HG03460 (cell line): ENCODE results near the gene PRDM5.

ENCODE experiments used
- ATAC-seq: cut with Tn5 transposase; IDR thresholded peaks from one replicate; pipeline ENCODE4 v1.9.1; 2021; ENCODE audit not compliant: unreplicated experiment

PRDM5 gene

DNA sequence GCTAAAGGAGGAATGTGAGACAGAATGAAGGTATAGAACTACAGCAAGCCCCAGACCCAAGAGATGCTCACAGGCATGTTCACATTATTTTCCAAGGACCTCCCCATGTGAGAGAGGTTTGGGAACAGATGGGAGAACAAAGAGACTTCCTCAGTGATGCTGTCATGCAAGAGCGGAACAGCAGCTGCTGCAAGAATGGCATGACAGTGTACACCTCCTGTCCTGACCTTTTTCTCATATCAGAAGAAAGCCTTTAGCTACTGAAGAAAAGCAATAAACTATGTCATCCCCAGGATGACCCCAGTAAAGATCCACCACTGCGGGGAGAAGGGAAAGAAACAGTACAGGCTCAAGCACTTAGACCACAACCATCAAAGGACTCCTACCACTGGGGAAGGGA is 7.2 kb downstream of the PRDM5 start:
- ATAC-seq: no peak

DNA sequence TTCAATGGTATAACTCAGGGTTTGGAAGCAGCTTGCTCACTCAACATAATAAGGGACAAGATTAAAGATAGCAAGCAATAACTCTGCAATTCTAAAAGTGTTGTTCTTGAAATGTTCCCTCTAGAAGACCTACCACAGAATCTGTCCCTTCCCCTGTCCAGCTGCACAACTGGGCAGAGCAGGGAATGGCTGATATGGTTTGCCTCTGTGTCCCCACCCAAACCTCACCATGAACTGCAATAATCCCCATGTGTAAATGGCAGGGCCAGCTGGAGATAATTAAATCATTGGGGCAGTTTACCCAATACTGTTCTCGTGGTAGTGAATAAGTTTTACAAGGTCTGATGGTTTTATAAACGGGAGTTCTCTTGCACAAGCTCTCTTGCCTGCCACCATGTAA is 19.1 kb downstream of the PRDM5 start:
- no peak for ATAC-seq

- no peak for ATAC-seq
These were observed 19.6 kb downstream of the PRDM5 start for GRCh38 chr4:120902925-120903324.

DNA sequence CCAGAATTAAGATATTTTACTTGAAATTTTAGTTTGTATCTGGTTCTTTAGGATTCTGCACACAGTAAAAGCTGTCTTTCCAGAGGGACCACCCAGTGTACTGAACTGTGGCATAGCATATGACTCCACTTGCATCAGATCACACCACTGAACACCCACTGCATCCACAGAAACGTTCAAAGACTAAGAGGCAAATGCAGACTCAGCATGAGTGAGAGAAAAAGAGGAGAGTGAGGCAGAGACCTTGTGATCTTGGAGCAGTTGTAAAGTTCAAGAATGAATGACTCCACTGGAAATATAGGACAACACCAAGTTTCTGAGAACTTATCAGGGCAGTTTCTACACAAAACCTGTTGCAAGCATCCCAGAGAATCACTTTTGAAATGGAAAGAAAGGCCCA is 20.8 kb downstream of the PRDM5 start:
- no peak for ATAC-seq

DNA sequence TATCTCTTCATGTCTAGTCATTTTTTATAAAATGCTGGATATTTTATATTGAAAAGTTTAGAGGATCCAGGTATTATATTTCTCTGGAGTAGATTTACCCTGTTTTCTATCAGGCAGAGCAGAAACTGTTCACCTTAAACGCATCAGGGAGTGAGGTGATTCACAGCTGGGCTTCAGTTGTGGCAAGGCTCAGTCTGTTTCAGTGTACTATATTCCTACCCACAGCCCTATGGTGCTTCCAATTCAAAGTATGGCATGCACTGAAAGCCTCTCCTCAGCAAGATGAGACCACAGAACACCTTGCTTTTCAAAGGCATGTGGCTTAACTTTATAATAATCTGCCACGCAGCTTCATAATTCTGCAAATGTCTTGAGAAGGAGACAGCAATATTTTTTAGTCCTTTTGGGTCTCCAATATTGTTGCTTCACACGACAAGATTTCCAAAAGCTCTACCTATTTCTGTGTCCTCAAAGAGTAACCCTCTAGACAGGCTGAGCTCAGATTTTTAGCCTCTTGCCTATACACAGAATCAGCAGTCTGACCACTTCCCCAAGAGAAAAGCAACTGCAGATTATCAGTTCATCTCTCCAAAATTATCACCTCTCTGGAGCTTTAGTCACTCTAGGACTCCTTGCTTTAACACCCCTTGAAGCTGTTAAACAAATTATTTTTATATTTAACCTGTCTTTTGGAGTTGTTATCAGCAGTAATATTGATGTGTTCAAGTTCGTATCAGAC is 24.4 kb downstream of the PRDM5 start:
- no peak for ATAC-seq

GRCh38 chr4:120895554-120895953 is 27.0 kb downstream of the PRDM5 start:
- ATAC-seq: no peak

DNA sequence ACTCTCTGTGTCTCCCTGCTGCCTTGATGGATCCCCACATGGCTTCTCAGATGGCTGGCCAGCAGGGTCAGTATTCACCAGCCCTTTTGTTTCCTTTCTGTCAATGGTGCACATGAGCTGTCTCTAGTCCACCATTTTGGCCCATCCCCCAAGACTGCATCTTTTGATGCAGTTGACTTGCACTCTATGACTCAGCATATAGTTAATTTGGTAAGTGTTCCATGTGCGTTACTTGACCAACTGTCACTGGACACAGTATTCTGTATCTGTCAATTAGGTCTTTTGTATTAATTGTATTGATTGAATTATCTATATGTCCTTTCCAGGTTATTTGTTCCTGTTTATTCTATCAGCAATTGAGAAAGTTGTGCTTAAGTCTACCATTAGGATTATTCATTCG is 29.2 kb downstream of the PRDM5 start:
- no peak for ATAC-seq

DNA sequence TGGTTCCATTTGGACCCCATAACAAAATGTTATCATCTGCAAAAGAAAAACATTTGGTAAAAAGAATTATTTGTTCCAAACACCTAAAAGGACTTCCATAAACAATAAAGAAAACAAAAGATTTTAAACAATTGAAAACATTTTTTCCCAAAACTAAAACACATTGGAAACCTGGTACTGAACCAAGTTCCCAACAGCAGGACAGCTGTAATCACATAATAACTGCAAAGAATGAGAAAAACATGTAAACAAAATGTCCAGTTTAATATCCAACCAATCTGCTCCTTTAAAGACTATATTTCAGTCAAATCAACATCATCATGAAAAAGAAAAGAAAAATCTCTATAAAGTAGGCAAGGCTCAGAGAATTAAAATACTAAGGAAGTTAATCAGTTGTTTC is 36.3 kb downstream of the PRDM5 start:
- no peak for ATAC-seq

DNA sequence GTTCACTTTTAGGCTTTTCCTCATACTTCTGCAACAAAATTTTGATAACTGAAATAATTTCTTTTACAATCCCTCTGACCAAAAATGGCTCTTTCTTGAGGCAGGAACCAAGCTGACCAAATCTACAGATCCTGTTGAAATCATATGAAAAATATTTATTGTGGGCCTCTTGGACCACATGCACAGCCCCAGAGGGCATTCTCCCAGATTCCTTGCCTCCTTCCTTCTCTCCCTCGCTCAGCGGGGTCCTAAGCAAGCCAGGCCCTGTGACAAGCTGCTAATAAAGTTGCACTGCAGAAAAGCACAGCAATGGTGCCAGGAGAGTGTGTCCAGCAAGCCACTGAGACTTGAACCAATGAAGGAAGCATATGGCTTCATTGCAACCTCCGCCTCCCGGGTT is 40.7 kb downstream of the PRDM5 start:
- no peak for ATAC-seq

GRCh38 chr4:120881351-120881750 is 41.2 kb downstream of the PRDM5 start:
- no peak for ATAC-seq

DNA sequence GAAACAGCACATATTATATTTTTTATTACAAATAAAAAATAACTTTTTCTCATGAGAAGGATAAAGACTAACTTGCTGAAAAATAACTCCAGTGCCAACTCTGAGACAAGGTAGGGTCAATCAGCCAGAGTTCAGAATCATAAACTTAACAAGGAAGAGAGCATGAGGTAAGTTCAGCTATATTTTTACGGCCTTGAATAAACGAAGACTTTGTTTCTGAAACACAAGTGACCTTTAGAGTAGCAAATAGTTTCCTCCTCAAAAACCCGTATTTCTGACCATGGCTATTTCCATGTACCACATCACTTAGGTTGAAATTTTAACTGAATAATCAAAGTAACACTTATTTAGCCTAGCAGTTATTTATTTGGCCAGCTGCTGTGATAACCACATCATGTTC is 45.5 kb downstream of the PRDM5 start:
- no peak for ATAC-seq

GRCh38 chr4:120874792-120875774 is 47.4 kb downstream of the PRDM5 start:
- no peak for ATAC-seq

DNA sequence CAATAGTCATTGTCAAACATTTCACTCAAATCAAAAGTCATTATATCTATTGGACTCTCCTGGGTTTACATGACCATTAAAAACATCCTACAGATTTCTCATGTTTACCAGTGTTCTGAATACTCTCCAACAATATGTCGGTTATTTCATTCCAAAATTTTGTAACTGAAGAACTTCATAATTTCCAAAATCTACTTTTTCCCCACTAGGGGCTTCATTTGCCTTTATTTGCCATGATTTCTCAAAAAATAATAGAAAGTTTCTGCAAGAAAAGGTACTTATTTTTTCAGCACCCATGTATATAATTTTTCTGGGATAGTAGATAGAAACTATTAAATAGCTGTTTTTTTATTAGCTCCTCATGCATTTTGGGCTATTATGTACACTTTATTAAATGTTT is 49.0 kb downstream of the PRDM5 start:
- ATAC-seq: no peak

- no peak for ATAC-seq
These were observed 51.4 kb downstream of the PRDM5 start for GRCh38 chr4:120871173-120871572.

DNA sequence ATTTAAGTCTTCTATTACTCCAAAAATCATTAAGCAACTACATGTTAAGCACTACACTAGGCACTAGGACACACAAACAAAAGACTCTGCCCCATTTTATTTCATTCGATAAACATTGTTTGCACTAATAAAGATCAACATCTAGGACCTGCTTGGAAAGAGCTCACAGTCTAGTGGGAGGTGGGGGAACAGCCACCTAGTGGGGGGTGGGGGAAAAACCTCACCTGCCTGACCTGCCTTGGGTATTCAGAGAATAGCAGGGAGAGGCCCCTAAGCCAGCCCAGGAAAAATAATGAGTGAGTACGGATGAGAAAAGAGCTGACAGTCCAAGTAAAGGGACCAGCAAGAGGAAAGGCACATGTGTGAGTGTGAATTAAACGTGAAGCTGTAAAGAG is 52.2 kb downstream of the PRDM5 start:
- ATAC-seq: no peak

DNA sequence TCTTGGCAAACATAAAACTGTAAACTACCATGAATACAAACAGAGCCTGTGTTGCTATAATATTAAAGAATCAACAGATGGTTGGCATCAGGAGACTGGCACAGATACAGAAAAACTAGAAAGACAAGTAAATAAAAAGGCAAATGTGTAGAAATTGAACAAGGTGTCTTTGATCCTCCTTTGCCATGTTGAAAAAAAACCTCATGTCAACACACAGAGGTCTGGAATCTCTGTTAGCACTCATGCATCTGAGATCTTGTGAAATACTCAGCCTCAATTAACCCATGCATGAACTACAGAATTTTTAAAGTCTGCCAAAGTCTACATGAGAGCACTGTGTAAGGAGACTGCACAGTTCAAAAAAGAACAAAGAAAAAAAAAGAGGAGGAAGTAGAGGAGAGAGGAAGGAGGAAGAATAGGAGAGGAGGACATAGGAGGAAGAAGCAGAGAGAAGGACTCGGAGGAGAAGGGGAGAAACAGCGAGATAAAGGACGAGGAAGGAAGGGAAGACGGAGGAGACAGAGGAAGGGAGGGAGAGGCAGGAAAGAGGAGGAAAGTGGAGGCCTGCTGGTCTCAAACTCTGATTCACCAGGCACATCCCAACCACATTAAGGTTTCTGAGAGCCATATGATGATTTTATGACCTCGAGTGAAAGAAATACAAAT is 52.8 kb downstream of the PRDM5 start:
- ATAC-seq: no peak

DNA sequence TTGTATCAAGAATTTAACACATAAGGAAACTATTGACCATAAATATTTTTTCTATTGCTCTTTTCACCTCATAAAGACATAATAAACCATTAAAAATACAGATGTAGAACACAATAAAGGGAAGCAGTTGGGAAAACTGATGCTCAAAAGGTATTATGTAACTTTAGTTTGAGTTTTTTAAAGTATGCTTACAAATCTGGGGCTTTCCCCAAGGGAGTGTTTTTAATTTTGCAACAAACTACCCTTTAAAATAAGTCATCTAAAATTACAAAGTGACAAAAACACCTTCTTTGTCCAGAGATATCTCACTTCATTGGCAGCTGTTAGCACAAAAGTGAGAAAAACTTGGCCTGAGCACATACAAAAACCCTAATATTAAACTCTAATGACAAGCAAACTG is 55.0 kb downstream of the PRDM5 start:
- ATAC-seq: no peak

DNA sequence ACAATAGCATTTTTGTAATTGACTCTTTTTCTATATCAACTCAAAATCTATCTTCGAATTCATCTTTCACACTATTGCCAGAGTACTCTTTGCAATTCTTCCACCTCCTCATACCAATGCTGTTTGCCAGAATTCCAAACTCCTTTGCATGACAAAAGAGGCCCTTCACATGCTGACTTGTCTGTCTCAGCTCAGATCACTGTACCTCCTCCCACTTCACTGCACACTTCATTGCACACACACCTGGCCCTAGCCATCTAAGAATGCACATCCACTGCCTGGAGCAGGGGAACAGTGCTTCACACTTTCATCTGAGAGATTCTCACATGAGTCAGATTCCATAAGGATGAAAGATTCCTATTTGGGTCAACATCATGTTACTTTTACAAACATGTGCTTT is 56.5 kb downstream of the PRDM5 start:
- no peak for ATAC-seq

DNA sequence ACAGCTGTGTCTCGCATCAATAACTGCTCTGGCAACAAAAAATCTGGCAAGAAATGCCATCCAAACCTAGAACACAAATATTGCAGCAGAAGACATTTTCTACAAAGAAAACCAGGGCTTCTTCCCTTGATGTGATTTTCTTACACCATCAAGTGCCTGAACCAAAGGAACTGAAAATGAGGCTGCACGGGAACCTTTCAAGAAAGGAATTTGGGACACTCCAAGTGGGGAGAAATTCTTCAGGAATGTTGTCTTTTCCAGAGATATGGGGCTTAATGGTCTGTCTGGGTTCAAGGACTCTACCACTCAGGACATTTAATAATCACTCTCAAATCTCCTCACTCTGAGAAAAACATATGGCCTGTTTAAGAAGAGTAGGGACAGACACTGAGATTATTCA is 57.6 kb downstream of the PRDM5 start:
- no peak for ATAC-seq

DNA sequence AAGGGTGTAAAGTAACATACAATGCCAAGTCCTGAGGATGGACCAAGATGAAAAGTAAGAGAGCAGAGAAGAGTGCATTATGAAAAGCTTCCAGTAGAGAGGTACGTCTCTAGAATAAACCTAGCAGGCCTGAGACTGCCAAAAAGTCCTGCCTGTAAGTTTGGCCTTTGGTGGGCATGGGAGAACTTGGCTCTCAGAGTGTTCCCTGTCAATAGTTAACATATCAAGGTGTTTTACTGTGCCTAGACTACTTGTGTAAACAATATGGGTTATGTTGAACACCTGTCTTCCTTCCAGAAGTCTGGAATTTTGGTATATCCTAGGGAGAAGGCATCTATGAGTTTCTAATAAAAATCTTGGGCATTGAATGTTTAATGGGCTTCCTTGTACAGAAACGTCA is 60.1 kb downstream of the PRDM5 start:
- no peak for ATAC-seq

- no peak for ATAC-seq
These were observed 60.7 kb downstream of the PRDM5 start for GRCh38 chr4:120861852-120862251.

DNA sequence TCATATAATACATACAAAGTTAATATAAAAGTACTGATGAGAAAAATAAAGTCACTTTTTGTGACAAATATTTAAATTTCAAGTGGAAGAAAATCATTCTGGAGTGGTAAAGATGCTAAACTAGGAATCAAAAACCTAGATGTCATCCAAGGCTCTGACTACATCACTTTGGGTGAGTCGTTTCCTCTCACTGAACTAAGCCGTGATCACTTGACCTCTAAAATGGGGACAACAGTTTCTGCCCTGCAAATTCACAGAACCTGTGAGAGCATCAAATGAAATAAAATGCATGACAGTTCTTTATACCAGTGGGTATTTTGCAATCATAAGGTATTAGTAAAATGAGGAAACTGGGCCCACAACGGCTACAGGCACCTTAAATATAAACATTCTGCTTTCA is 63.8 kb downstream of the PRDM5 start:
- no peak for ATAC-seq
